Type B pancreatic cell (in vitro differentiated cells): ENCODE measurements around the gene MRPL41. TPM values are rescaled to one million over a fixed set of nuclear protein-coding genes. Genes with fewer than 3 reads are reported as not detected.

Source experiments
- DNase-seq: peaks from one replicate; pipeline ENCODE4 v3.0.0; 2021; ENCODE audit warnings: mixed read lengths; ENCODE audit not compliant: unreplicated experiment; ENCODE audit errors: extremely low spot score
- H3K27ac Mint-ChIP-seq: 2 replicates; pipeline ENCODE4 v1.8.0; 2021; ENCODE audit warnings: mild to moderate bottlenecking, mixed read lengths
- H3K27me3 Mint-ChIP-seq: 2 replicates; pipeline ENCODE4 v1.8.0; 2021; ENCODE audit warnings: mixed read lengths
- H3K36me3 Mint-ChIP-seq: 2 replicates; pipeline ENCODE4 v1.8.0; 2021; ENCODE audit warnings: mixed read lengths
- H3K4me1 Mint-ChIP-seq: one replicate; pipeline ENCODE4 v1.8.0; 2021; ENCODE audit warnings: mixed read lengths; ENCODE audit not compliant: unreplicated experiment
- H3K4me3 Mint-ChIP-seq: 2 replicates; pipeline ENCODE4 v1.8.0; 2021; ENCODE audit warnings: mild to moderate bottlenecking, mixed read lengths
- H3K9me3 Mint-ChIP-seq: 2 replicates; pipeline ENCODE4 v1.8.0; 2021; ENCODE audit warnings: mixed read lengths
- total RNA-seq: library from RNA; stranded (reverse); gene quantifications from 2 replicates; pipeline ENCODE4 v1.2.1, GENCODE V29; 2021; ENCODE audit warnings: low replicate concordance
- TF ChIP-seq, protein P1 (sequence below): fragments of 200-600 bp; sonication (generic); conservative IDR thresholded peaks from 2 replicates; pipeline ENCODE4 v1.5.0; 2021; ENCODE audit warnings: antibody characterized with exemption, mild to moderate bottlenecking

Gene MRPL41
- total RNA-seq, 1 donor from 2014 or later, result 51.6 TPM

- no peak overlapping the region for H3K4me3 Mint-ChIP-seq
- TF ChIP-seq, protein P1, sequence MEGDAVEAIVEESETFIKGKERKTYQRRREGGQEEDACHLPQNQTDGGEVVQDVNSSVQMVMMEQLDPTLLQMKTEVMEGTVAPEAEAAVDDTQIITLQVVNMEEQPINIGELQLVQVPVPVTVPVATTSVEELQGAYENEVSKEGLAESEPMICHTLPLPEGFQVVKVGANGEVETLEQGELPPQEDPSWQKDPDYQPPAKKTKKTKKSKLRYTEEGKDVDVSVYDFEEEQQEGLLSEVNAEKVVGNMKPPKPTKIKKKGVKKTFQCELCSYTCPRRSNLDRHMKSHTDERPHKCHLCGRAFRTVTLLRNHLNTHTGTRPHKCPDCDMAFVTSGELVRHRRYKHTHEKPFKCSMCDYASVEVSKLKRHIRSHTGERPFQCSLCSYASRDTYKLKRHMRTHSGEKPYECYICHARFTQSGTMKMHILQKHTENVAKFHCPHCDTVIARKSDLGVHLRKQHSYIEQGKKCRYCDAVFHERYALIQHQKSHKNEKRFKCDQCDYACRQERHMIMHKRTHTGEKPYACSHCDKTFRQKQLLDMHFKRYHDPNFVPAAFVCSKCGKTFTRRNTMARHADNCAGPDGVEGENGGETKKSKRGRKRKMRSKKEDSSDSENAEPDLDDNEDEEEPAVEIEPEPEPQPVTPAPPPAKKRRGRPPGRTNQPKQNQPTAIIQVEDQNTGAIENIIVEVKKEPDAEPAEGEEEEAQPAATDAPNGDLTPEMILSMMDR, result peak; percentile 51
- peaks cover 6% of the 10 kb centered on the region for H3K4me1 Mint-ChIP-seq
- no peaks in the 10 kb centered on the region for H3K27me3 Mint-ChIP-seq
- DNase-seq, result no peak
- no peak overlapping the region for H3K27ac Mint-ChIP-seq
- no peaks in the 10 kb centered on the region for H3K36me3 Mint-ChIP-seq
- no peaks in the 10 kb centered on the region for H3K9me3 Mint-ChIP-seq
These were observed 30.7 kb downstream of the MRPL41 start for GRCh38 chr9:137582286-137582860.

GRCh38 chr9:137583347-137583746 is 31.7 kb downstream of the MRPL41 start:
- H3K9me3 Mint-ChIP-seq, result no peaks in the 10 kb centered on the region
- H3K27me3 Mint-ChIP-seq, result no peaks in the 10 kb centered on the region
- no peak for DNase-seq
- H3K4me3 Mint-ChIP-seq, result no peak overlapping the region
- H3K36me3 Mint-ChIP-seq, result peaks cover 6% of the 10 kb centered on the region
- H3K27ac Mint-ChIP-seq, result no peak overlapping the region
- no peaks in the 10 kb centered on the region for H3K4me1 Mint-ChIP-seq
- TF ChIP-seq, protein P1, result no peak

GRCh38 chr9:137583957-137584356 is 32.3 kb downstream of the MRPL41 start:
- Mint-ChIP-seq H3K9me3 (no peaks in the 10 kb centered on the region), H3K4me1 (no peaks in the 10 kb centered on the region), H3K27me3 (no peaks in the 10 kb centered on the region), H3K36me3 (peaks cover 6% of the 10 kb centered on the region), H3K4me3 (no peak overlapping the region), H3K27ac (no peak overlapping the region)
- TF ChIP-seq, protein P1, result no peak
- no peak for DNase-seq

DNA sequence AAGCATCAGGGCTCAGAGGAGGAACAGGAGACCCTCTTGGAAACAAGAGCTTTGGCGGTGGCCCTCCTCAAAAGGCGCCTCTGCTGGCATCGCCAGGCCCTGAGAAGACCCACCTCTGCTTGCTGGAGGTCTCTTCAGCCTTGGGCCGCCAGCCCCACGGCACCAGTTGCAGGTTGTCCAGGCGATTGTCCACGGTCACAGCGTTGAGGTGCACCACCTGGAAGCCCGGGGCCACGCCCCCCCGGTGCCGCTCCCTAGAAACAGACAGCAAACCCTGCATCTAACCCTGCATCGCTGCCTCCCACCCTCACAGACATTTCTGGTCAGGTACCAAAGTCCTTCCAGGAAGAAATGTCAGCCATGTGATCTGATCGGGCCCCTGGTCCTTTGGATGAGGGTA is 35.2 kb downstream of the MRPL41 start:
- Mint-ChIP-seq H3K27ac (no peak overlapping the region), H3K27me3 (no peaks in the 10 kb centered on the region)
- no peak for DNase-seq

DNA sequence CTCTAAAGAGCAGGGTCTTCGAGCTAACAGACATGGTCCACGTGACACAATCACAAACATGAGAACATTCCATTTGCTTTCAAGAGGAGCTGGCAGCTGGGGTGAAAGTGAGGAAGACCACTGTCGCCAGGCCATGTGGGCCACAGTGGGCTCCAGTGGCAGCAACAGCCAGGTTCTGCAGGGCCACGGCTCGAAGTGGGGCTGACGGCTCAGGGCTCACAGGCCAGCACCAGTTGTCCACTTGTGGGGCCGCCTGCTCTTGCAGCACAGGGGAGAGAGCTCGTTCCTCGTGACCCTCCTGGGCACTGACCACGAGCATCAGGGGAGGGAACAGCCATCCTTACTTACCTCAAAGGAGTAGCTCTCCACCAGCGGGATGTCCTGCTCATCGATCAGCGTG is 36.6 kb downstream of the MRPL41 start:
- no peaks in the 10 kb centered on the region for H3K4me1 Mint-ChIP-seq
- TF ChIP-seq, protein P1, result no peak
- DNase-seq, result no peak
- peaks cover 6% of the 10 kb centered on the region for H3K36me3 Mint-ChIP-seq
- H3K4me3 Mint-ChIP-seq, result peak overlapping the region; percentile 92
- no peaks in the 10 kb centered on the region for H3K9me3 Mint-ChIP-seq
- H3K27ac Mint-ChIP-seq, result no peak overlapping the region
- H3K27me3 Mint-ChIP-seq, result no peaks in the 10 kb centered on the region

More for the DNA sequence above, 35.2 kb downstream of the MRPL41 start:
- H3K36me3 Mint-ChIP-seq, result peaks cover 6% of the 10 kb centered on the region
- no peak overlapping the region for H3K4me3 Mint-ChIP-seq
- TF ChIP-seq, protein P1, result no peak
- no peaks in the 10 kb centered on the region for H3K4me1 Mint-ChIP-seq
- no peaks in the 10 kb centered on the region for H3K9me3 Mint-ChIP-seq

- Mint-ChIP-seq H3K4me3 (peak overlapping the region; percentile 92), H3K4me1 (no peaks in the 10 kb centered on the region)
These were observed 37.2 kb downstream of the MRPL41 start for GRCh38 chr9:137588891-137589290.

More at GRCh38 chr9:137588891-137589290, 37.2 kb downstream of the MRPL41 start:
- Mint-ChIP-seq H3K27ac (peak overlapping the region; percentile 89), H3K36me3 (peaks cover 6% of the 10 kb centered on the region), H3K9me3 (no peaks in the 10 kb centered on the region), H3K27me3 (no peaks in the 10 kb centered on the region)
- no peak for DNase-seq
- TF ChIP-seq, protein P1, result no peak
